HCT116 (cell line): Measurements from ENCODE around the gene ATP6V0D1.

Experiments used
- EGR1 ChIP-seq: IDR thresholded peaks from 2 replicates; pipeline ENCODE4 v1.6.1; 2012; ENCODE audit warnings: low read depth
- EZH2 ChIP-seq: fragments of 200-600 bp; sonication (generic); IDR thresholded peaks from 2 replicates; pipeline ENCODE4 v1.6.1; 2017; ENCODE audit warnings: antibody characterized with exemption, mixed run types
- EZH2phosphoT487 ChIP-seq: fragments of 200-600 bp; IDR thresholded peaks from 2 replicates; pipeline ENCODE4 v1.6.1; 2018; ENCODE audit warnings: antibody characterized with exemption, borderline replicate concordance
- POLR2A ChIP-seq: IDR thresholded peaks from 2 replicates; pipeline ENCODE4 v1.7.0; 2011; ENCODE audit warnings: borderline replicate concordance; ENCODE audit not compliant: insufficient read depth, insufficient read length; ENCODE audit errors: extremely low read depth
- POLR2AphosphoS5 ChIP-seq: IDR thresholded peaks from 2 replicates; pipeline ENCODE4 v1.6.1; 2011; ENCODE audit warnings: mild to moderate bottlenecking, low read depth, low read length, moderate library complexity
- SP1 ChIP-seq: IDR thresholded peaks from 2 replicates; pipeline ENCODE4 v1.6.1; 2012; ENCODE audit warnings: low read depth
- TF ChIP-seq, protein P1 (sequence below), 3 experiments: fragments of 200-600 bp in 1 of 3; sonication (generic) in 1 of 3; IDR thresholded peaks in 2 of 3; conservative IDR thresholded peaks in 1 of 3; 2 replicates each; pipeline ENCODE4 v1.5.1; 2012 to 2017; ENCODE audit warnings: low read depth in 2 of 3, low read length in 2 of 3, antibody characterized with exemption in 1 of 3, borderline replicate concordance in 1 of 3, control low read depth in 1 of 3, mild to moderate bottlenecking in 1 of 3, mixed read lengths in 1 of 3, mixed run types in 1 of 3, moderate library complexity in 1 of 3; ENCODE audit not compliant: insufficient read depth in 1 of 3

- TF ChIP-seq EZH2 (no peak), EZH2phosphoT487 (no peak), POLR2A (no peak), POLR2AphosphoS5 (no peak), SP1 (no peak), EGR1 (no peak)
- TF ChIP-seq, protein P1, sequence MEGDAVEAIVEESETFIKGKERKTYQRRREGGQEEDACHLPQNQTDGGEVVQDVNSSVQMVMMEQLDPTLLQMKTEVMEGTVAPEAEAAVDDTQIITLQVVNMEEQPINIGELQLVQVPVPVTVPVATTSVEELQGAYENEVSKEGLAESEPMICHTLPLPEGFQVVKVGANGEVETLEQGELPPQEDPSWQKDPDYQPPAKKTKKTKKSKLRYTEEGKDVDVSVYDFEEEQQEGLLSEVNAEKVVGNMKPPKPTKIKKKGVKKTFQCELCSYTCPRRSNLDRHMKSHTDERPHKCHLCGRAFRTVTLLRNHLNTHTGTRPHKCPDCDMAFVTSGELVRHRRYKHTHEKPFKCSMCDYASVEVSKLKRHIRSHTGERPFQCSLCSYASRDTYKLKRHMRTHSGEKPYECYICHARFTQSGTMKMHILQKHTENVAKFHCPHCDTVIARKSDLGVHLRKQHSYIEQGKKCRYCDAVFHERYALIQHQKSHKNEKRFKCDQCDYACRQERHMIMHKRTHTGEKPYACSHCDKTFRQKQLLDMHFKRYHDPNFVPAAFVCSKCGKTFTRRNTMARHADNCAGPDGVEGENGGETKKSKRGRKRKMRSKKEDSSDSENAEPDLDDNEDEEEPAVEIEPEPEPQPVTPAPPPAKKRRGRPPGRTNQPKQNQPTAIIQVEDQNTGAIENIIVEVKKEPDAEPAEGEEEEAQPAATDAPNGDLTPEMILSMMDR (IDR thresholded peaks at IDR 0.05 in 2 of 3, conservative IDR thresholded peaks at IDR 0.05 in 1 of 3; ENCODE audit: borderline replicate concordance in 1 of 3, insufficient read depth in 1 of 3, low read depth in 2 of 3, low read length in 2 of 3), result no peak
These were observed 740 bp upstream of the ATP6V0D1 start for GRCh38 chr16:67481561-67482232.
